ENCODE measurements around the gene HEATR9. TPM values are rescaled to one million over a fixed set of nuclear protein-coding genes. Genes with fewer than 3 reads are reported as not detected.

Gene HEATR9
- total RNA-seq, 1 donor from 2014 or later, result not detected

DNA sequence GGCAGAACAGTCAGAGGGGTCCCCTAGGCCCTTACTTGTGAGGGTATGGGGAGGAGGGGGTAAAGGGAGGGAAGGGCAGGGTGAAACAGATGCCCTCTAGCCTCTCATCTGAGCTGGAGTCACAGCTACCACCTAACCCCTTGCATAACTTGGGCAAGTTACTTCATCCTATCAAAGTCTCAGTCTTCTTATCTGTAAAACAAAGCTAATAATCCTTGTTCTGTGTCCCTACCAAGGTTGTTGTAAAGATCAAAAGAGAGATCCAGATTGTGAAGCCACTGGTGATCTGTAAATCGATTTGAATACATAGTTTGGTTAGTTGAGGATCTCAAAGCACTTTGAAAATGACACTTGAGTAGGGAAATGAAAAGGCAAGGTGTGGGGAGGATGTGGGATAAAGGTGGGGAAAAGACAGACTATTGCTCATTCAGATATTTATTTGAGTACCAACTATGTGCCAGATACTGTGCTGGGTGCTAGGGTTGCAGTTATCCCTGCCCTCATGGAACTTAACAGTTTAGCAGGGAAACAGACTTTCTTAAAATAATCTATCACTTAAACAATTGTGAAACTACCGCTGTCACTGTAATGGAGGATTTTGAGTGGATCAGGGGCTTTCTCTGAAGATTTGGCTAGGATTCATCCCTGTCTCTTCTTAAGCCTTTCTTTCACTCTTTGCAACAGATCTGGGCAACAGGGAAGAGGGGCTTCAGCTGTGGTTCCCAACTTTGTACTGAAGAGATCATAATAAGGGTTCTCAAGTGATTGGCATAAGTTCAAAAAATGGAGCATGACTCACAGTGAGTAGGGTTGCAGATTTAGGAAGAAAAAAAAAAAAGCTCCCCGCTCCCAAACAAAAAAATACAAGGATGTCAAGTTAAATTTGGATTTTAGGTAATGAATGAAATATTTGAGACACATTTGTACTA, 3.0 kb downstream of the HEATR9 start:
- Mint-ChIP-seq H3K27ac (ENCODE audit: unreplicated experiment) (no peak overlapping the region), H3K4me1 (ENCODE audit: low read depth, unreplicated experiment) (peaks cover 5% of the 10 kb centered on the region), H3K36me3 (ENCODE audit: unreplicated experiment) (no peaks in the 10 kb centered on the region), H3K4me3 (ENCODE audit: unreplicated experiment) (no peak overlapping the region), H3K27me3 (ENCODE audit: unreplicated experiment) (peaks cover 2% of the 10 kb centered on the region), H3K9me3 (ENCODE audit: unreplicated experiment) (peaks cover 2% of the 10 kb centered on the region)
- TF ChIP-seq, protein P1, sequence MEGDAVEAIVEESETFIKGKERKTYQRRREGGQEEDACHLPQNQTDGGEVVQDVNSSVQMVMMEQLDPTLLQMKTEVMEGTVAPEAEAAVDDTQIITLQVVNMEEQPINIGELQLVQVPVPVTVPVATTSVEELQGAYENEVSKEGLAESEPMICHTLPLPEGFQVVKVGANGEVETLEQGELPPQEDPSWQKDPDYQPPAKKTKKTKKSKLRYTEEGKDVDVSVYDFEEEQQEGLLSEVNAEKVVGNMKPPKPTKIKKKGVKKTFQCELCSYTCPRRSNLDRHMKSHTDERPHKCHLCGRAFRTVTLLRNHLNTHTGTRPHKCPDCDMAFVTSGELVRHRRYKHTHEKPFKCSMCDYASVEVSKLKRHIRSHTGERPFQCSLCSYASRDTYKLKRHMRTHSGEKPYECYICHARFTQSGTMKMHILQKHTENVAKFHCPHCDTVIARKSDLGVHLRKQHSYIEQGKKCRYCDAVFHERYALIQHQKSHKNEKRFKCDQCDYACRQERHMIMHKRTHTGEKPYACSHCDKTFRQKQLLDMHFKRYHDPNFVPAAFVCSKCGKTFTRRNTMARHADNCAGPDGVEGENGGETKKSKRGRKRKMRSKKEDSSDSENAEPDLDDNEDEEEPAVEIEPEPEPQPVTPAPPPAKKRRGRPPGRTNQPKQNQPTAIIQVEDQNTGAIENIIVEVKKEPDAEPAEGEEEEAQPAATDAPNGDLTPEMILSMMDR (IDR thresholded peaks at IDR 0.05; ENCODE audit: partially characterized antibody, unreplicated experiment), result no peak
- DNase-seq, result no peak

DNA sequence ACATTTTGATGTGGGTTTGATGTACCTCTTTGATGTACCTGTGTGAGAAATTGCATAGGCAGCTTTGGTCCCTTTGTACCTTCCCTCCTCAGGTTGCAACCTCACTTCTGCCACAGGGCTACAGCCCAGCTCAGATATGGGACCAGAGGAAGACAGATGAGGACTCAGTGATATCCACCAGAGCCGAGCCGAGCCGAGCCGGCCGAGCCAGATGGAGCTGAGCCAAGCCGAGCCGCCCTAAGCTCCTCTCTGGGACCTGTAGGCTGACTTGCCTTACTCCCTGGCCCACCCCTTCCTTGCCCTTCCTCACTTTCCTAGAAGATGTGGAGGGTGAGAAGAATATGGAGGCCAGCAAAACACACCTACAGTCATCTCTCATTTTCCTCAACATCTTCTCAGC, 3.8 kb downstream of the HEATR9 start:
- Mint-ChIP-seq H3K4me1 (ENCODE audit: low read depth, unreplicated experiment) (peaks cover 5% of the 10 kb centered on the region), H3K27me3 (ENCODE audit: unreplicated experiment) (peaks cover 2% of the 10 kb centered on the region), H3K27ac (ENCODE audit: unreplicated experiment) (no peak overlapping the region), H3K4me3 (ENCODE audit: unreplicated experiment) (no peak overlapping the region), H3K9me3 (ENCODE audit: unreplicated experiment) (peaks cover 2% of the 10 kb centered on the region), H3K36me3 (ENCODE audit: unreplicated experiment) (no peaks in the 10 kb centered on the region)
- TF ChIP-seq, protein P1 (IDR thresholded peaks at IDR 0.05; ENCODE audit: partially characterized antibody, unreplicated experiment), result no peak
- no peak for DNase-seq

DNA sequence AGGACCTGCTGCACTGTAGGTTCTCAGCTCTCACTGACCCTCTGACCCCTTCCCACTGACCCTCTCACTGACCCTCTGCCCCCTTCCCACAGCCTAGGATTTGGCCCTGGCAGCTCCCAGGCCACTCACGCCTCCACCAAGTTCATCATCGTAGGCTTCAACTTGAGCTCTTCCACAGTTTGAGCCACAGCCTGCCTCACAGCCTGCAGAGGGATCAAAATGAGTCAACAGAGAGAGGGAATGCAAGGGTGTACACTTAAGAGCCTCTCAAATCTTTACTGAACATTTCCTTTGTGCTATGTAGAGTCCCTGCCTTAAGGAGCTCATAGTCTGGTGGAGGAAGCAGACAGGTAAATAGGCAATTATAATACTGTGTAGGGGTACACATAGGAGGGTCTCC, 12.1 kb downstream of the HEATR9 start:
- no peak for DNase-seq
- H3K36me3 Mint-ChIP-seq (ENCODE audit: unreplicated experiment), result no peaks in the 10 kb centered on the region
- H3K27me3 Mint-ChIP-seq (ENCODE audit: unreplicated experiment), result no peaks in the 10 kb centered on the region
- H3K4me3 Mint-ChIP-seq (ENCODE audit: unreplicated experiment), result no peak overlapping the region
- TF ChIP-seq, protein P1 (IDR thresholded peaks at IDR 0.05; ENCODE audit: partially characterized antibody, unreplicated experiment), result no peak
- peaks cover 4% of the 10 kb centered on the region for H3K9me3 Mint-ChIP-seq (ENCODE audit: unreplicated experiment)
- H3K4me1 Mint-ChIP-seq (ENCODE audit: low read depth, unreplicated experiment), result no peaks in the 10 kb centered on the region
- H3K27ac Mint-ChIP-seq (ENCODE audit: unreplicated experiment), result no peak overlapping the region

- peaks cover 5% of the 10 kb centered on the region for H3K36me3 Mint-ChIP-seq (ENCODE audit: unreplicated experiment)
- H3K27me3 Mint-ChIP-seq (ENCODE audit: unreplicated experiment), result peaks cover 2% of the 10 kb centered on the region
- no peak overlapping the region for H3K27ac Mint-ChIP-seq (ENCODE audit: unreplicated experiment)
- no peaks in the 10 kb centered on the region for H3K4me1 Mint-ChIP-seq (ENCODE audit: low read depth, unreplicated experiment)
- TF ChIP-seq, protein P1 (IDR thresholded peaks at IDR 0.05; ENCODE audit: partially characterized antibody, unreplicated experiment), result no peak
- H3K9me3 Mint-ChIP-seq (ENCODE audit: unreplicated experiment), result peaks cover 4% of the 10 kb centered on the region
- no peak overlapping the region for H3K4me3 Mint-ChIP-seq (ENCODE audit: unreplicated experiment)
- no peak for DNase-seq
Observed at GRCh38 chr17:35855965-35856364, 12.7 kb downstream of the HEATR9 start.

Measured in glutamatergic neuron (in vitro differentiated cells).